NCI-H774 (cell line): ENCODE measurements around the gene GADL1.

ENCODE experiments used
- DNase-seq: peaks from one replicate; lab custom pipeline; 2025; lab: John Stamatoyannopoulos, UW

Gene GADL1

GRCh38 chr3:30676424-30677346 is 217.8 kb downstream of the GADL1 start:
- no peak for DNase-seq
